Ascending aorta (tissue), 2 donors: ENCODE measurements around the gene MTREX. TPM values are rescaled to one million over a fixed set of nuclear protein-coding genes. Genes with fewer than 3 reads are reported as not detected.
A peak's percentile ranks its signal among the peaks of the same experiment; 100 is the strongest.
"Not testable (repeated sequence)": the region's sequence is repeated elsewhere in the genome, so short reads cannot be mapped to it uniquely, and the experiment has no call there.

Source experiments
- DNase-seq, 2 donors: peaks; one replicate each; pipeline ENCODE4 v3.0.0-alpha.2; 2019; ENCODE audit warnings: low spot score in 2 of 2
- H3K27ac ChIP-seq, 2 donors: fragments of 200-600 bp; sonication (generic); one replicate each; pipeline ENCODE4 v1.5.1; 2016 to 2017; ENCODE audit warnings: mild to moderate bottlenecking in 1 of 2
- H3K27me3 ChIP-seq: fragments of 200-600 bp; sonication (generic); one replicate; pipeline ENCODE4 v1.5.1; 2017
- H3K36me3 ChIP-seq, 2 donors: fragments of 200-600 bp; sonication (generic); one replicate each; pipeline ENCODE4 v1.5.1; 2016
- H3K4me1 ChIP-seq, 2 donors: fragments of 200-600 bp; sonication (generic); one replicate each; pipeline ENCODE4 v1.5.1; 2016 to 2017; ENCODE audit warnings: mild to moderate bottlenecking in 1 of 2
- H3K4me3 ChIP-seq, 2 donors: fragments of 200-600 bp; sonication (generic); one replicate each; pipeline ENCODE4 v1.5.1; 2016 to 2017; ENCODE audit warnings: mild to moderate bottlenecking in 1 of 2
- H3K9me3 ChIP-seq, 2 donors: fragments of 200-600 bp; sonication (generic); one replicate each; pipeline ENCODE4 v1.5.1; 2016
- intact Hi-C: fragments of 100-400 bp; cut with DNase I; formaldehyde crosslinking; loops from one replicate; pipeline ENCODE4 v1.15.1; 2023
- total RNA-seq: library from RNA; depleted of rRNA; stranded (reverse); fragments of >200 nt; gene quantifications from one replicate; pipeline ENCODE4 v1.1.0, GENCODE V29; 2016
- TF ChIP-seq, protein P1 (sequence below), 3 experiments: fragments of 200-600 bp in 2 of 3; fragments of 450-650 bp in 1 of 3; sonication (generic) in 2 of 3; IDR thresholded peaks; one replicate each; pipeline ENCODE4 v1.5.1; 2016 to 2019; ENCODE audit warnings: antibody characterized with exemption in 3 of 3, mild to moderate bottlenecking in 1 of 3, moderate library complexity in 1 of 3

MTREX gene
- total RNA-seq, 1 donor from 2014 or later = 17.1 TPM

DNA sequence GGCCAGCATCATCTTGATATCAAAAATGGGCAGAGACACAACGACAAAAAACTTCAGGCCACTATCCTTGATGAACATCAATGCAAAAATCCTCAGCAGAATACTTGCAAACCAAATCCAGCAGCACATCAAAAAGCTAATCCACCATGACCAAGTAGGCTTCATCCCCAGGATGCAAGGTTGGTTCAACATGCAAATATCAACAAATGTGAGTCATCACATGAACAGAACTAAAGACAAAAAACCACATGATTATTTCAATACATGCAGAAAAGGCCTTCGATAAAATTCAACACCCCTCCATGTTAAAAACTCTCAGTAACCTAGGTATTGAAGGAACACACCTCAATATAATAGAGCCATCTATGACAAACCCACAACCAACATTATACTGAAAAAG lies 8.5 kb downstream of the MTREX start:
- peaks cover 0 to 3% of the 10 kb centered on the region in 2 donors for H3K4me1 ChIP-seq
- H3K4me3 ChIP-seq = no peak overlapping the region
- H3K27ac ChIP-seq = no peak overlapping the region
- no peaks in the 10 kb centered on the region for H3K36me3 ChIP-seq
- TF ChIP-seq, protein P1, sequence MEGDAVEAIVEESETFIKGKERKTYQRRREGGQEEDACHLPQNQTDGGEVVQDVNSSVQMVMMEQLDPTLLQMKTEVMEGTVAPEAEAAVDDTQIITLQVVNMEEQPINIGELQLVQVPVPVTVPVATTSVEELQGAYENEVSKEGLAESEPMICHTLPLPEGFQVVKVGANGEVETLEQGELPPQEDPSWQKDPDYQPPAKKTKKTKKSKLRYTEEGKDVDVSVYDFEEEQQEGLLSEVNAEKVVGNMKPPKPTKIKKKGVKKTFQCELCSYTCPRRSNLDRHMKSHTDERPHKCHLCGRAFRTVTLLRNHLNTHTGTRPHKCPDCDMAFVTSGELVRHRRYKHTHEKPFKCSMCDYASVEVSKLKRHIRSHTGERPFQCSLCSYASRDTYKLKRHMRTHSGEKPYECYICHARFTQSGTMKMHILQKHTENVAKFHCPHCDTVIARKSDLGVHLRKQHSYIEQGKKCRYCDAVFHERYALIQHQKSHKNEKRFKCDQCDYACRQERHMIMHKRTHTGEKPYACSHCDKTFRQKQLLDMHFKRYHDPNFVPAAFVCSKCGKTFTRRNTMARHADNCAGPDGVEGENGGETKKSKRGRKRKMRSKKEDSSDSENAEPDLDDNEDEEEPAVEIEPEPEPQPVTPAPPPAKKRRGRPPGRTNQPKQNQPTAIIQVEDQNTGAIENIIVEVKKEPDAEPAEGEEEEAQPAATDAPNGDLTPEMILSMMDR (IDR thresholded peaks at IDR 0.05) = no peak
- H3K9me3 ChIP-seq = no peaks in the 10 kb centered on the region
- no peaks in the 10 kb centered on the region for H3K27me3 ChIP-seq
- DNase-seq = no peak
- intact Hi-C loops = no loop called here

DNA sequence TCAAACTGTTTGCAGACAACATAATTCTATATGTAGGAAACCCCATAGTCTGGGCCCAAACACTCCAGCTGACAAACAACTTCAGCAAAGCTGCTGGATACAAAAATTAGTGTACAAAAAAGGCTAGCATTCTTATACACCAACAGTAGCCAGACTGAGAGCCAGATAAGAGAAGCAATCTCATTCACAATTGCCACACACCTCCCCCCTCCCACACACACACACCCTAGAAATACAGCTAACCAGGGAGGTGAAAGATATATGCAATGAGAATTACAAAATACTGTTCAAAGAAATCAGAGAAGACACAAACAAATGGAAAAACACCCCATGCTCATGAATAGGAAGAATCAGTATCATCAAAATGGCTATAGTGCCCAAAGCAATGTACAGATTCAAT lies 9.0 kb downstream of the MTREX start:
- Histone ChIP-seq H3K27ac (no peak overlapping the region), H3K4me1 (peaks cover 0 to 6% of the 10 kb centered on the region in 2 donors), H3K4me3 (no peak overlapping the region), H3K9me3 (no peaks in the 10 kb centered on the region), H3K27me3 (no peaks in the 10 kb centered on the region), H3K36me3 (no peaks in the 10 kb centered on the region)
- intact Hi-C loops = no loop called here
- TF ChIP-seq, protein P1 (IDR thresholded peaks at IDR 0.05) = no peak
- DNase-seq = no peak

DNA sequence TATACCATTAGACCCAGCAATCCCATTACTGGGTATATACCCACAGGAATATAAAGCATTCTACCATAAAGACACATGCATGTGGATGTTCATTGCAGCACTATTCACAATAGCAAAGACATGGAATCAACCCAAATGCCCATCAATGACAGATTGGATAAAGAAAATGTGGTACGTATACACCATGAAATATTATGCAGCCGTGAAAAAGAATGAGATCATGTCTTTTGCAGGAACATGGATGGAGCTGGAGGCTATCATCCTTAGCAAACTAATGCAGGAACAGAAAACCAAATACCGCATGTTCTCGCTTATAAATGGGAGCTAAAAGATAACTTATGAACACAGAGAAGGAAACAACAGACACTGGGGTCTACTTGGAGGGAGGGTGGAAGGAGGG lies 10.4 kb downstream of the MTREX start:
- H3K36me3 ChIP-seq, intact Hi-C loops: not testable (repeated sequence)
- H3K27ac ChIP-seq = peak overlapping the region; percentile 42 to 54

DNA sequence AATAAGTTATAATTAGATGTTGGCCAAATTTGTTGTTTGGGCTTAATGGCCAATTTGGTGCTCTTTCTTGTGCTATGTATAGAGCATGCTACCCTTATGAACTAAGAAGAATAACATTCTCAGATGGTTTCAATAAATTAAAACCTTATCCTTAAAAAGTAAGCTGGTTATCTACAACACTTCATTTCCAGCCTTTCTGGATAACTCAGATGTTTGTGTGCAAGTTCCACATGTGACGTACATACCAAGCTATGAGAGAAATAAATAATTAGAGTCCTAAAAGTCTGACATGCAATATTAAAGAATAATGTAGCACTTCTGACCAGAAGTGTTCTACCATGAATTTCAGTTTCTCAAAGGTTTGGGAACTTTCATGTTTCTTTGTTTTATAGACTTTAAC lies 11.7 kb downstream of the MTREX start:
- TF ChIP-seq, protein P1 (IDR thresholded peaks at IDR 0.05) = no peak
- peak overlapping the region; percentile 42 to 54 for H3K27ac ChIP-seq
- H3K27me3 ChIP-seq = no peaks in the 10 kb centered on the region
- peaks cover 0 to 6% of the 10 kb centered on the region in 2 donors for H3K4me1 ChIP-seq
- H3K36me3 ChIP-seq = no peaks in the 10 kb centered on the region
- DNase-seq = no peak
- no peak overlapping the region for H3K4me3 ChIP-seq
- intact Hi-C loops = loop anchor here (1.0 kb wide), 1 partner anchor 12 kb away; the partner anchor contains the start of genes DHX29 and MTREX
- H3K9me3 ChIP-seq = no peaks in the 10 kb centered on the region

More for the DNA sequence above, 10.4 kb downstream of the MTREX start:
- H3K9me3 ChIP-seq, H3K4me3 ChIP-seq, DNase-seq, H3K27me3 ChIP-seq, H3K4me1 ChIP-seq: not testable (repeated sequence)

DNA sequence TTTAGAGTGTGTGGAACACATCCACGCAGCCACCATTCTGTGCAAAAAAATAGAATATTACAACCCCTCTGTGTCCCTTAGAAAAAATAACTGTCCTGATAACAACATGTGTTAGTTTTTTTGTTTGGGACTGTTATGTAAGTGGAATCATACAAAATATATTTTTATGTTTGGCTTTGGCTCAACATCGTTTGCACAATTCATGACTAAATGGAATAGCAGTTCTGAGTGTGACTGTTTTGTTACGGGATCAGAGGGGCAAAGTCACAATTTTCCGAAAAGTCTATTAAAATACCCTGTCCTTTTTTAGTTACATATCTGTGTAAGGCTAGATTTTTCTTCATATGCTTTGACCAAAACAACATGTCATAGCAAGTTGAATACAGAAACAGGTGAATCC lies 12.8 kb downstream of the MTREX start:
- H3K4me1 ChIP-seq = peaks cover 0 to 6% of the 10 kb centered on the region in 2 donors
- H3K4me3 ChIP-seq = no peak overlapping the region
- TF ChIP-seq, protein P1 (IDR thresholded peaks at IDR 0.05) = no peak
- no peak for DNase-seq
- no peaks in the 10 kb centered on the region for H3K27me3 ChIP-seq
- peak overlapping the region; percentile 54 to 69 for H3K27ac ChIP-seq
- peaks cover 0 to 1% of the 10 kb centered on the region in 2 donors for H3K36me3 ChIP-seq
- intact Hi-C loops = no loop called here
- no peaks in the 10 kb centered on the region for H3K9me3 ChIP-seq

DNA sequence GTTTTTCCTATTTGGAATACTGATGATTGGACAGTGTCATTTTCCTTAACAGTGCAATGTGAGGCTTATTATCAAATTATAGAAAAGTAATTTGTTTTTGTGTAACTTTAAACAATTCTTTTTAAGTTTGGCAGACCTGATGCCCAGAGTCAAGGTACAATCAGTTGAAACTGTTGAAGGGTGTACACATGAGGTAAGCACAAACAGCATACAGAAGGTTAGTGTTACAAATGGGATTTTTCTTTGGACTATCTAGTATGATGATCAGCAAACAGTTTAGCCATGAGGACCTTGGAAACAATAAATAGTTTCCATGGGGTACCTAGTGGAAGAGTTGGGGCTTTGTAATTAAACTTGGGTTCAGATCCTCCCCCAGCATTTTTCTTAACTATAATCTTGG lies 16.2 kb downstream of the MTREX start:
- Histone ChIP-seq H3K9me3 (no peaks in the 10 kb centered on the region), H3K27ac (peak overlapping the region in 1 of 2 donors; percentile 26), H3K4me1 (peaks cover 0 to 6% of the 10 kb centered on the region in 2 donors), H3K4me3 (no peak overlapping the region), H3K36me3 (peaks cover 2 to 11% of the 10 kb centered on the region in 2 donors), H3K27me3 (no peaks in the 10 kb centered on the region)
- TF ChIP-seq, protein P1 (IDR thresholded peaks at IDR 0.05) = no peak
- intact Hi-C loops = loop anchor here (2.0 kb wide), 1 partner anchor 369 kb away; no protein-coding TSS in a partner anchor
- DNase-seq = no peak
